GM12878 (cell line): Measurements from ENCODE around the gene CCDC110.

ENCODE experiments used
- MYC ChIP-seq: IDR thresholded peaks from 2 replicates; pipeline ENCODE4 v1.6.1; 2011; ENCODE audit warnings: mild to moderate bottlenecking, low read length, moderate library complexity, inconsistent platforms; ENCODE audit not compliant: insufficient read depth, insufficient replicate concordance, insufficient read length, severe bottlenecking
- ZNF274 ChIP-seq: IDR thresholded peaks from one replicate; pipeline ENCODE4 v1.8.0; 2011; ENCODE audit not compliant: insufficient read length, insufficient read depth
- TF ChIP-seq, protein P1 (sequence below), 3 experiments: IDR thresholded peaks in 2 of 3; conservative IDR thresholded peaks in 1 of 3; 2 replicates each; pipeline ENCODE4 v1.5.1; 2011; ENCODE audit warnings: low read depth in 3 of 3, low read length in 3 of 3, mild to moderate bottlenecking in 3 of 3, control low read depth in 2 of 3, moderate library complexity in 2 of 3, inconsistent platforms in 1 of 3, mixed read lengths in 1 of 3; ENCODE audit not compliant: control insufficient read depth in 2 of 3, insufficient read depth in 1 of 3; ENCODE audit errors: extremely low read depth in 1 of 3

DNA sequence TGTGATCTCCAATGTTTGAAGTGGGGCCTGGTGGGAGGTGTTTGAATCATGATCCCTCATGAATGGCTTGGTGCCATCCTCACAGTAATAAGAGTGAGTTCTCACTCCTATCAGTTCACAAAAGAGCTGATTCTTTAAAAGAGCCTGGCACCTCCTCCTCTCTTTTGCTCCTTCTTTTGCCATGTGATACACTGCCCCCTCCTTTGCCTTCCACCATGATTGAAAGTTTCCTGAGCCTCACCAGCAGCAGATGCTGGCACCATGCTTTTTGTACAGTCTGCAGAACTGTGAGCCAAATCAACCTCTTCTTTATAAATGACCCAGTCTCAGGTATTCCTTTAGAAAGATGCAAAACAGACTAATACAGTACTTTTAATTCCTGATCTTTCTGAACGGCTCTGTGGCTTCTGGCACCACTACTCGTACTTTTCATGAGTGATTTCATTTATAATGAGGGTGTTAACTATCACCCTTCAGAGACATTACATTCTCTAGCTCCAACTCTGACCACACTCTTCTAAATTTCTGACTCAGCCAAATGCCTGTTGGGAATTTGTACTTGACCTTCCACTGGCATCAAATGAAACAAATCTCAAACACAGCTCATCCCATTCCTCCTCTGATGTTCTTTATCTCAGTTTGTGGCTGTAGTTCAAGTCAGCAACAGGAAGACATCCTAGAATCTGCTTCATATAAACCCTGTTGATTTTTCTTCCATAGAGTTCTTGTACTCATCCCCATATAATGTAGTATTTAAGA is 50.0 kb downstream of the CCDC110 start:
- TF ChIP-seq, protein P1, sequence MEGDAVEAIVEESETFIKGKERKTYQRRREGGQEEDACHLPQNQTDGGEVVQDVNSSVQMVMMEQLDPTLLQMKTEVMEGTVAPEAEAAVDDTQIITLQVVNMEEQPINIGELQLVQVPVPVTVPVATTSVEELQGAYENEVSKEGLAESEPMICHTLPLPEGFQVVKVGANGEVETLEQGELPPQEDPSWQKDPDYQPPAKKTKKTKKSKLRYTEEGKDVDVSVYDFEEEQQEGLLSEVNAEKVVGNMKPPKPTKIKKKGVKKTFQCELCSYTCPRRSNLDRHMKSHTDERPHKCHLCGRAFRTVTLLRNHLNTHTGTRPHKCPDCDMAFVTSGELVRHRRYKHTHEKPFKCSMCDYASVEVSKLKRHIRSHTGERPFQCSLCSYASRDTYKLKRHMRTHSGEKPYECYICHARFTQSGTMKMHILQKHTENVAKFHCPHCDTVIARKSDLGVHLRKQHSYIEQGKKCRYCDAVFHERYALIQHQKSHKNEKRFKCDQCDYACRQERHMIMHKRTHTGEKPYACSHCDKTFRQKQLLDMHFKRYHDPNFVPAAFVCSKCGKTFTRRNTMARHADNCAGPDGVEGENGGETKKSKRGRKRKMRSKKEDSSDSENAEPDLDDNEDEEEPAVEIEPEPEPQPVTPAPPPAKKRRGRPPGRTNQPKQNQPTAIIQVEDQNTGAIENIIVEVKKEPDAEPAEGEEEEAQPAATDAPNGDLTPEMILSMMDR (IDR thresholded peaks at IDR 0.05 in 2 of 3, conservative IDR thresholded peaks at IDR 0.05 in 1 of 3; ENCODE audit: control insufficient read depth in 2 of 3, extremely low read depth in 1 of 3, insufficient read depth in 1 of 3, low read depth in 3 of 3, low read length in 3 of 3): no peak
- TF ChIP-seq ZNF274 (no peak), MYC (no peak)
